ENCODE measurements around the gene ACE. TPM values are rescaled to one million over a fixed set of nuclear protein-coding genes. Genes with fewer than 3 reads are reported as not detected.

Gene ACE
- total and polyA plus RNA-seq, 12 donors, result 2.0 to 25.8 (median 12.0) TPM

- peaks cover 0 to 40% (median 0%) of the 10 kb centered on the region in 9 donors for H3K36me3 ChIP-seq
- no peak overlapping the region for H3K4me3 ChIP-seq
- ATAC-seq (peak in 1 of 8 donors; percentile 13), DNase-seq (no peak)
- WGBS, 2 donors, result 67 to 73% methylated on average over 16 of the region's 16 CpGs
- no peaks in the 10 kb centered on the region for H3K9me3 ChIP-seq
- TF ChIP-seq, protein P1, sequence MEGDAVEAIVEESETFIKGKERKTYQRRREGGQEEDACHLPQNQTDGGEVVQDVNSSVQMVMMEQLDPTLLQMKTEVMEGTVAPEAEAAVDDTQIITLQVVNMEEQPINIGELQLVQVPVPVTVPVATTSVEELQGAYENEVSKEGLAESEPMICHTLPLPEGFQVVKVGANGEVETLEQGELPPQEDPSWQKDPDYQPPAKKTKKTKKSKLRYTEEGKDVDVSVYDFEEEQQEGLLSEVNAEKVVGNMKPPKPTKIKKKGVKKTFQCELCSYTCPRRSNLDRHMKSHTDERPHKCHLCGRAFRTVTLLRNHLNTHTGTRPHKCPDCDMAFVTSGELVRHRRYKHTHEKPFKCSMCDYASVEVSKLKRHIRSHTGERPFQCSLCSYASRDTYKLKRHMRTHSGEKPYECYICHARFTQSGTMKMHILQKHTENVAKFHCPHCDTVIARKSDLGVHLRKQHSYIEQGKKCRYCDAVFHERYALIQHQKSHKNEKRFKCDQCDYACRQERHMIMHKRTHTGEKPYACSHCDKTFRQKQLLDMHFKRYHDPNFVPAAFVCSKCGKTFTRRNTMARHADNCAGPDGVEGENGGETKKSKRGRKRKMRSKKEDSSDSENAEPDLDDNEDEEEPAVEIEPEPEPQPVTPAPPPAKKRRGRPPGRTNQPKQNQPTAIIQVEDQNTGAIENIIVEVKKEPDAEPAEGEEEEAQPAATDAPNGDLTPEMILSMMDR (IDR thresholded peaks at IDR 0.05), result peak in 7 of 9 donors; percentile 7 to 30 (median 17)
- no peak overlapping the region for H3K27ac ChIP-seq
- H3K27me3 ChIP-seq, result peaks cover 0 to 13% (median 0%) of the 10 kb centered on the region in 7 donors
- intact Hi-C loops (cut with DNase I), result loop anchor here in 1 of 10 donors (10.0 kb wide), 1 partner anchor 47 kb away; no protein-coding TSS in a partner anchor
- H3K4me1 ChIP-seq, result peaks cover 0 to 6% (median 0%) of the 10 kb centered on the region in 9 donors
These were observed 21.0 kb downstream of the ACE start for GRCh38 chr17:63497708-63498483.

DNA sequence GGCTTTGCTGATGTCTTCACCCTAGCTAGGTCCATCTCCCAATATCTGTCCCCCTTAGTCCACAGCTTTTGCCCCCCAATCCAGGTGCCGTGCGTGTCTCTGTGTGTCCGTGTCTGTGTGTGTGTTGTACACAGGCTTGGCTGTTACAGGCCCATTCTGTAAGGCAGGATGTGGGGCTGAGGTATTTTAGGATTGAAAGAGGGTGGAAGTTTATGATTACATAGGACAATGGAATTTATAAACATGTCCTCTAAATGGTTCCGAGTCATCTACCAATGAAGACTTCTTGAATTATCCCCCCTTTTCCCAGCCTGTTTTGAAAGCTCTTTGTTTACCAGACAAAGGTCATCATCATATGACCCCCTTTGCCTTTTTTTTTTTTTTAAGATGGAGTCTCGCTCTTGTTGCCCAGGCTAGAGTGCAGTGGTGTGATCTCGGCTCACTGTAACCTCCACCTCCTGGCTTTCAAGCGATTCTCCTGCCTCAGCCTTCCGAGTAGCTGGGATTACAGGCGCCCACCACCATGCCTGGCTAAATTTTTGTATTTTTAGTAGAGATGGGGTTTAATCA is 21.9 kb downstream of the ACE start:
- Histone ChIP-seq H3K4me1 (peaks cover 0 to 6% (median 0%) of the 10 kb centered on the region in 9 donors), H3K27me3 (peaks cover 0 to 13% (median 3%) of the 10 kb centered on the region in 7 donors), H3K27ac (no peak overlapping the region), H3K4me3 (no peak overlapping the region), H3K9me3 (no peaks in the 10 kb centered on the region), H3K36me3 (peaks cover 0 to 33% (median 0%) of the 10 kb centered on the region in 9 donors)
- ATAC-seq (peak in 1 of 8 donors; percentile 20), DNase-seq (no peak)
- TF ChIP-seq, protein P1 (IDR thresholded peaks at IDR 0.05), result no peak
- intact Hi-C loops (cut with DNase I), result loop anchor here in 1 of 10 donors (10.0 kb wide), 1 partner anchor 46 kb away; no protein-coding TSS in a partner anchor
- 78 to 87% methylated on average over 9 of the region's 9 CpGs for WGBS, 2 donors

- DNase-seq (no peak), ATAC-seq (no peak)
- H3K4me3 ChIP-seq, result no peak overlapping the region
- WGBS, 2 donors, result 48 to 54% methylated on average over 14 of the region's 14 CpGs
- H3K9me3 ChIP-seq, result no peaks in the 10 kb centered on the region
- TF ChIP-seq, protein P1 (IDR thresholded peaks at IDR 0.05), result no peak
- intact Hi-C loops (cut with DNase I), result no loop called here
- peaks cover 0 to 15% (median 0%) of the 10 kb centered on the region in 9 donors for H3K36me3 ChIP-seq
- H3K4me1 ChIP-seq, result peaks cover 0 to 6% (median 0%) of the 10 kb centered on the region in 9 donors
- no peak overlapping the region for H3K27ac ChIP-seq
- peaks cover 0 to 27% (median 7%) of the 10 kb centered on the region in 7 donors for H3K27me3 ChIP-seq
These were observed 23.9 kb downstream of the ACE start for GRCh38 chr17:63500543-63501390.

- H3K27me3 ChIP-seq, result peaks cover 0 to 39% (median 12%) of the 10 kb centered on the region in 7 donors
- DNase-seq (no peak), ATAC-seq (no peak)
- intact Hi-C loops (cut with DNase I), result no loop called here
- H3K4me3 ChIP-seq, result no peak overlapping the region
- H3K27ac ChIP-seq, result no peak overlapping the region
- TF ChIP-seq, protein P1 (IDR thresholded peaks at IDR 0.05), result no peak
- 77 to 81% methylated on average over 8 of the region's 8 CpGs for WGBS, 2 donors
- H3K4me1 ChIP-seq, result peaks cover 0 to 6% (median 0%) of the 10 kb centered on the region in 9 donors
- H3K9me3 ChIP-seq, result no peaks in the 10 kb centered on the region
- H3K36me3 ChIP-seq, result no peaks in the 10 kb centered on the region
These were observed 26.5 kb downstream of the ACE start for GRCh38 chr17:63503341-63503705.
